Measurements from ENCODE around the gene BLTP1.

BLTP1 gene

GRCh38 chr4:122121593-122121992, 30.5 kb upstream of the BLTP1 start:
- no peak for TF ChIP-seq CTCF (conservative IDR thresholded peaks at IDR 0.05)
- H3K27ac ChIP-seq = no peak overlapping the region

- TF ChIP-seq CTCF (conservative IDR thresholded peaks at IDR 0.05) = no peak
- H3K27ac ChIP-seq = no peak overlapping the region
These were observed 30.0 kb upstream of the BLTP1 start for GRCh38 chr4:122122083-122122482.

- TF ChIP-seq CTCF (conservative IDR thresholded peaks at IDR 0.05) = no peak
- no peak overlapping the region for H3K27ac ChIP-seq
These were observed 23.1 kb upstream of the BLTP1 start for GRCh38 chr4:122129061-122129460.

- no peak for TF ChIP-seq CTCF (conservative IDR thresholded peaks at IDR 0.05)
- no peak overlapping the region for H3K27ac ChIP-seq
These were observed 20.5 kb upstream of the BLTP1 start for GRCh38 chr4:122131562-122132157.

- no peak overlapping the region for H3K27ac ChIP-seq
- no peak for TF ChIP-seq CTCF (conservative IDR thresholded peaks at IDR 0.05)
These were observed 19.2 kb upstream of the BLTP1 start for GRCh38 chr4:122132891-122133290.

- H3K27ac ChIP-seq = no peak overlapping the region
- TF ChIP-seq CTCF (conservative IDR thresholded peaks at IDR 0.05) = no peak
These were observed 13.0 kb upstream of the BLTP1 start for GRCh38 chr4:122139139-122139538.

- no peak overlapping the region for H3K27ac ChIP-seq
- TF ChIP-seq CTCF (conservative IDR thresholded peaks at IDR 0.05) = no peak
These were observed 11.3 kb upstream of the BLTP1 start for GRCh38 chr4:122140834-122141233.
